Gastrocnemius medialis (tissue), 4 donors: ENCODE measurements around the gene GPD1. TPM values are rescaled to one million over a fixed set of nuclear protein-coding genes. Genes with fewer than 3 reads are reported as not detected.

Source experiments
- ATAC-seq, 2 donors: fragments of 150-250 bp; one replicate each; pipeline ENCODE4 v1.9.1; 2016
- DNase-seq, 2 donors: peaks; one replicate each; pipeline ENCODE4 v3.0.0-alpha.2; 2019
- H3K27ac ChIP-seq, 4 donors: fragments of 200-600 bp; sonication (generic); 1 replicate in 1 of 4; 2 replicates in 3 of 4; pipeline ENCODE4 v1.5.1; 2016 to 2018; ENCODE audit warnings: mild to moderate bottlenecking in 2 of 4, moderate library complexity in 1 of 4
- H3K27me3 ChIP-seq, 3 donors: fragments of 200-600 bp; sonication (generic) in 2 of 3; 1 replicate in 1 of 3; 2 replicates in 2 of 3; pipeline versions ENCODE4 v1.5.1 to v1.6.0; 2016 to 2019; ENCODE audit warnings: mild to moderate bottlenecking in 1 of 3, moderate library complexity in 1 of 3
- H3K36me3 ChIP-seq, 2 donors: fragments of 200-600 bp; sonication (generic) in 1 of 2; one replicate each; pipeline ENCODE4 v1.5.1; 2017 to 2018
- H3K4me1 ChIP-seq, 2 donors: fragments of 200-600 bp; sonication (generic) in 1 of 2; one replicate each; pipeline ENCODE4 v1.5.1; 2016 to 2017; ENCODE audit warnings: mild to moderate bottlenecking in 2 of 2
- H3K4me3 ChIP-seq, 4 donors: fragments of 200-600 bp; sonication (generic) in 3 of 4; 1 replicate in 1 of 4; 2 replicates in 3 of 4; pipeline ENCODE4 v1.5.1; 2016 to 2019; ENCODE audit warnings: mild to moderate bottlenecking in 2 of 4
- H3K9me3 ChIP-seq, 3 donors: fragments of 200-600 bp; sonication (generic) in 2 of 3; 1 replicate in 1 of 3; 2 replicates in 2 of 3; pipeline ENCODE4 v1.5.1; 2016 to 2019
- CTCF ChIP-seq, 5 experiments: fragments of 450-650 bp in 3 of 5; fragments of 200-600 bp in 2 of 5; sonication (generic) in 2 of 5; IDR thresholded peaks in 4 of 5; conservative IDR thresholded peaks in 1 of 5; 1 replicate in 4 of 5; 2 replicates in 1 of 5; pipeline ENCODE4 v1.5.1; 2016 to 2019; ENCODE audit warnings: antibody characterized with exemption in 5 of 5, mild to moderate bottlenecking in 3 of 5, moderate library complexity in 3 of 5
- POLR2A ChIP-seq, 2 donors: fragments of 450-650 bp; IDR thresholded peaks; one replicate each; pipeline ENCODE4 v1.6.1; 2017; ENCODE audit warnings: antibody characterized with exemption in 2 of 2, mild to moderate bottlenecking in 2 of 2, moderate library complexity in 2 of 2
- in situ Hi-C, 4 donors: fragments of 200-750 bp; cut with MboI; loops; one replicate each; pipeline versions ENCODE4 v1.15.0 to v1.8.0; 2017; ENCODE audit warnings: low sequenced_read_pairs in 4 of 4
- intact Hi-C: fragments of 100-400 bp; cut with DNase I; formaldehyde crosslinking; loops from one replicate; pipeline ENCODE4 v1.15.1; 2023; ENCODE audit warnings: low total_unique reads
- total RNA-seq, 4 donors: library from RNA; depleted of rRNA; stranded (reverse); fragments of >200 nt; gene quantifications; one replicate each; pipeline versions ENCODE4 v1.1.0 to v1.2.3, GENCODE V29; 2016

GPD1 gene
- total RNA-seq, 4 donors from 2014 or later: 68.2 to 763 (median 288) TPM

GRCh38 chr12:50097952-50098351 lies 5.9 kb upstream of the GPD1 start:
- peaks cover 4 to 9% of the 10 kb centered on the region in 2 donors for H3K4me1 ChIP-seq
- no peak for DNase-seq
- TF ChIP-seq POLR2A (IDR thresholded peaks at IDR 0.05): no peak
- TF ChIP-seq CTCF (IDR thresholded peaks at IDR 0.05 in 4 of 5, conservative IDR thresholded peaks at IDR 0.05 in 1 of 5): no peak
- H3K27me3 ChIP-seq: no peaks in the 10 kb centered on the region
- peaks cover 3 to 69% of the 10 kb centered on the region in 2 donors for H3K36me3 ChIP-seq
- no peak overlapping the region for H3K4me3 ChIP-seq
- H3K9me3 ChIP-seq: no peaks in the 10 kb centered on the region
- intact Hi-C loops (no loop called here), in situ Hi-C loops (loop anchor here in 2 of 4 donors (25.0 kb wide), 1 partner anchor 214 kb away; no protein-coding TSS in a partner anchor)
- no peak overlapping the region for H3K27ac ChIP-seq
- ATAC-seq: no peak

- peaks cover 18 to 19% of the 10 kb centered on the region in 2 donors for H3K4me1 ChIP-seq
- intact Hi-C loops: no loop called here
- in situ Hi-C loops: loop anchor here in 2 of 4 donors (10.0 to 25.0 kb wide), 2 partner anchors 65 to 213 kb away; partner anchors contain the start of gene CERS5 (in 1 of the 2)
- ATAC-seq (no peak), DNase-seq (no peak)
- peak overlapping the region in 1 of 4 donors; percentile 5 for H3K27ac ChIP-seq
- no peaks in the 10 kb centered on the region for H3K27me3 ChIP-seq
- H3K36me3 ChIP-seq: peaks cover 3 to 54% of the 10 kb centered on the region in 2 donors
- no peaks in the 10 kb centered on the region for H3K9me3 ChIP-seq
- no peak overlapping the region for H3K4me3 ChIP-seq
- TF ChIP-seq POLR2A (IDR thresholded peaks at IDR 0.05) (no peak), CTCF (IDR thresholded peaks at IDR 0.05 in 4 of 5, conservative IDR thresholded peaks at IDR 0.05 in 1 of 5) (no peak)
Measured at GRCh38 chr12:50099302-50100008, 4.4 kb upstream of the GPD1 start.

- in situ Hi-C loops (loop anchor here in 1 of 4 donors (10.0 kb wide), 1 partner anchor 64 kb away; the partner anchor contains the start of gene CERS5), intact Hi-C loops (no loop called here)
- TF ChIP-seq POLR2A (IDR thresholded peaks at IDR 0.05) (no peak), CTCF (IDR thresholded peaks at IDR 0.05 in 4 of 5, conservative IDR thresholded peaks at IDR 0.05 in 1 of 5) (no peak)
- no peak overlapping the region for H3K27ac ChIP-seq
- no peaks in the 10 kb centered on the region for H3K27me3 ChIP-seq
- no peaks in the 10 kb centered on the region for H3K9me3 ChIP-seq
- peaks cover 3 to 43% of the 10 kb centered on the region in 2 donors for H3K36me3 ChIP-seq
- peaks cover 28 to 30% of the 10 kb centered on the region in 2 donors for H3K4me1 ChIP-seq
- H3K4me3 ChIP-seq: no peak overlapping the region
- DNase-seq (no peak), ATAC-seq (no peak)
Measured at GRCh38 chr12:50100561-50100960, 3.2 kb upstream of the GPD1 start.

- ATAC-seq (no peak), DNase-seq (no peak)
- TF ChIP-seq CTCF (IDR thresholded peaks at IDR 0.05 in 4 of 5, conservative IDR thresholded peaks at IDR 0.05 in 1 of 5) (peak in 4 of 5 experiments; percentile 11 to 43 (median 31)), POLR2A (IDR thresholded peaks at IDR 0.05) (no peak)
- Histone ChIP-seq H3K27me3 (no peaks in the 10 kb centered on the region), H3K27ac (peak overlapping the region; percentile 30 to 95 (median 95)), H3K4me3 (no peak overlapping the region), H3K4me1 (peaks cover 39 to 41% of the 10 kb centered on the region in 2 donors), H3K9me3 (no peaks in the 10 kb centered on the region), H3K36me3 (peaks cover 0 to 34% of the 10 kb centered on the region in 2 donors)
- in situ Hi-C loops (loop anchor here in 1 of 4 donors (10.0 kb wide), 1 partner anchor 63 kb away; the partner anchor contains the start of gene CERS5), intact Hi-C loops (no loop called here)
Measured at GRCh38 chr12:50101663-50102062, 2.1 kb upstream of the GPD1 start.
